ENCODE results near the gene FBP1.
A peak's percentile ranks its signal among the peaks of the same experiment; 100 is the strongest.

FBP1 gene

GRCh38 chr9:94557376-94557775 is 81.9 kb downstream of the FBP1 start:
- Histone ChIP-seq H3K4me3 (ENCODE audit: low read depth, low read length) (no peak overlapping the region), H3K36me3 (replicated peaks) (no peaks in the 10 kb centered on the region), H3K27ac (no peak overlapping the region), H3K27me3 (replicated peaks) (no peaks in the 10 kb centered on the region)
- TF ChIP-seq CTCF (IDR thresholded peaks at IDR 0.05; ENCODE audit: low read depth, low read length, missing control alignments), result no peak
- DNase-seq, result no peak
- in situ Hi-C loops (cut with HindIII; ENCODE audit: low pct_ligation_motif_present, low sequenced_read_pairs), result no loop called here

- Histone ChIP-seq H3K27me3 (replicated peaks) (no peaks in the 10 kb centered on the region), H3K36me3 (replicated peaks) (no peaks in the 10 kb centered on the region), H3K4me3 (ENCODE audit: low read depth, low read length) (no peak within 1 kb of the TSS), H3K27ac (no peak within 1 kb of the TSS)
- DNase-seq, result peak; percentile 24
- TF ChIP-seq CTCF (IDR thresholded peaks at IDR 0.05; ENCODE audit: low read depth, low read length, missing control alignments), result peak; percentile 45
- in situ Hi-C loops (cut with HindIII; ENCODE audit: low pct_ligation_motif_present, low sequenced_read_pairs), result no loop called here
These were observed 84.6 kb downstream of the FBP1 start, which contains the start of gene PCAT7 for GRCh38 chr9:94554439-94555331. PCAT7 (plus strand) TSS chr9:94555083.

DNA sequence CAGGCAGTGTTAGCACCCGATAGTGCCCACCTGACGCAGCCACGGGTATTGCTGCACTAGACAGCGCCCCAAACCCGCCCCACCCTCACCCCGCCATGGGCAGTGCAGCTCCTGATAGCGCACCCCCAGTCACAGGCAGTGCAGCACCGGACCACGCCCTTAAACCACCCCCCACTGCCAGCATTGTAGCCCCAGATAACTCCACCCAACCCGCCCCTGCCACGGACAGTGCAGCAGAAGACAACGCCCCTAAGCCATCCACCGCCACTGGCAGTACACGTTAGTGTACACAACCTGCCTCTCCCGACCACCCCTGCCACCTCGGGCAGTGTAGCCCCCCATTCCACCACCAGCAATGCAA is 85.3 kb downstream of the FBP1 start:
- Histone ChIP-seq H3K27me3 (replicated peaks) (no peaks in the 10 kb centered on the region), H3K27ac (no peak overlapping the region), H3K36me3 (replicated peaks) (no peaks in the 10 kb centered on the region), H3K4me3 (ENCODE audit: low read depth, low read length) (no peak overlapping the region)
- in situ Hi-C loops (cut with HindIII; ENCODE audit: low pct_ligation_motif_present, low sequenced_read_pairs), result no loop called here
- no peak for DNase-seq
- TF ChIP-seq CTCF (IDR thresholded peaks at IDR 0.05; ENCODE audit: low read depth, low read length, missing control alignments), result no peak

Measured in brain microvascular endothelial cell (primary cell).